ENCODE data around the gene CYP27B1.
A peak's percentile ranks its signal among the peaks of the same experiment; 100 is the strongest.

Gene CYP27B1

GRCh38 chr12:57759360-57759980 is 7.4 kb downstream of the CYP27B1 start:
- no peak overlapping the region for H4K5ac ChIP-seq (ENCODE audit: low read length)
- DNase-seq, result peak; percentile 59
- peaks cover 18% of the 10 kb centered on the region for H3K27me3 ChIP-seq (ENCODE audit: insufficient read depth, low read length, poor library complexity)
- H3K36me3 ChIP-seq (ENCODE audit: control insufficient read depth, insufficient read depth, low read length), result no peaks in the 10 kb centered on the region
- no peak overlapping the region for H2BK5ac ChIP-seq (ENCODE audit: low read length)
- H3K4ac ChIP-seq (ENCODE audit: low read depth, low read length), result no peak overlapping the region
- no peak overlapping the region for H4K8ac ChIP-seq (ENCODE audit: low read depth, low read length)
- no peak overlapping the region for H3K27ac ChIP-seq (ENCODE audit: low read depth, low read length)
- no peaks in the 10 kb centered on the region for H3K4me1 ChIP-seq (ENCODE audit: control insufficient read depth, low read depth, low read length)
- H3K23ac ChIP-seq (ENCODE audit: low read length), result no peak overlapping the region
- no peaks in the 10 kb centered on the region for H3K79me1 ChIP-seq (ENCODE audit: low read length)
- no peak overlapping the region for H3K9ac ChIP-seq (ENCODE audit: low read length)
- H2BK15ac ChIP-seq (replicated peaks; ENCODE audit: low read depth), result no peak overlapping the region
- H3K18ac ChIP-seq (ENCODE audit: low read length), result no peak overlapping the region
- no peak overlapping the region for H2AK5ac ChIP-seq (ENCODE audit: low read length)
- no peak overlapping the region for H3K4me3 ChIP-seq (ENCODE audit: low read length)
- no CpG with 5 or more reads among the region's 3 CpGs for WGBS (ENCODE audit: extremely low coverage, insufficient coverage, low lambda C conversion rate)
- no peak overlapping the region for H2BK120ac ChIP-seq (ENCODE audit: low read depth, low read length)
- no peak overlapping the region for H3K56ac ChIP-seq (ENCODE audit: low read length)
- H3K79me2 ChIP-seq (ENCODE audit: control insufficient read depth, insufficient read depth, low read length), result no peaks in the 10 kb centered on the region
- no peak overlapping the region for H3K4me2 ChIP-seq (ENCODE audit: low read length)

DNA sequence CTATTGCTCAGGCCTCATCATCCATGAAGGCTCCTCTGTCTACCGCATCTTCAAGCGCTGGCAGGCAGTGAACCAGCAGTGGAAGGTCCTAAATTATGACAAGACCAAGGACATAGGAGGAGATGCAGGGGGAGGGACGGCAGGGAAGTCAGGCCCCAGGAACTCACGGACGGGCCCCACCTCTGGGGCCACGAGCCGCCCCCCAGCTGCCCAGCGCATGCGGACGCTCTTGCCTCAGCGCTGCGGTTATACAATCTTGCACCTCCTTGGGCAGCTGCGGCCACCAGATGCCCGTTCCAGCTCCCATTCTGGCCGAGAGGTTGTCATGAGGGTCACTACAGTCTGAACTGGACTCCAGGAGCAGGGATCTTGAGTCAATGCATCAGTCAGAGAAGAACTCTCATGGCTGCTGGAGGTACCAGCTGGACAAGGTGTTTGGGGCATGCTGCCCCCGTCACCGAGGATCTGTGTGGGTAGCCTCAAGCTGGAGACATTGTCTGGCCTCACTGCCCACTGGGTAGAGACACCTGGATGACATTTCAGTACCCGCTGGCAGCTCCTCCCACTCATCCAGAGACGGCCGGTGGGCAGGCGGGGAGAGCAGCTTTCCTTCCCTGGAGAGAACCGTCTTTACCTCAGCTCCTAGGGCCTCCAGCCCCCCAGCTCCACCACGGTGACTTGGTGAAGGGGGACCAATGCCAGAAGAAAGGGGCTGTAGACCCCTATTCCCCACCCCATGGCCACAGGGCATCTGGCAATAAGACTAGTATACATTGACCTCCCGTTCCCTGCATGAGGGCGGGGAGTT is 8.1 kb downstream of the CYP27B1 start:
- no CpG with 5 or more reads among the region's 25 CpGs for WGBS (ENCODE audit: extremely low coverage, insufficient coverage, low lambda C conversion rate)
- Histone ChIP-seq H3K4me1 (ENCODE audit: control insufficient read depth, low read depth, low read length) (no peaks in the 10 kb centered on the region), H3K27me3 (ENCODE audit: insufficient read depth, low read length, poor library complexity) (peaks cover 18% of the 10 kb centered on the region), H3K18ac (ENCODE audit: low read length) (no peak overlapping the region), H2AK5ac (ENCODE audit: low read length) (no peak overlapping the region), H3K4me2 (ENCODE audit: low read length) (no peak overlapping the region), H3K56ac (ENCODE audit: low read length) (no peak overlapping the region), H2BK120ac (ENCODE audit: low read depth, low read length) (no peak overlapping the region), H3K27ac (ENCODE audit: low read depth, low read length) (no peak overlapping the region), H3K79me2 (ENCODE audit: control insufficient read depth, insufficient read depth, low read length) (no peaks in the 10 kb centered on the region), H2BK5ac (ENCODE audit: low read length) (no peak overlapping the region), H2BK15ac (replicated peaks; ENCODE audit: low read depth) (no peak overlapping the region), H3K9ac (ENCODE audit: low read length) (no peak overlapping the region), H3K36me3 (ENCODE audit: control insufficient read depth, insufficient read depth, low read length) (no peaks in the 10 kb centered on the region), H4K8ac (ENCODE audit: low read depth, low read length) (no peak overlapping the region), H3K4me3 (ENCODE audit: low read length) (no peak overlapping the region), H3K23ac (ENCODE audit: low read length) (no peak overlapping the region), H3K79me1 (ENCODE audit: low read length) (no peaks in the 10 kb centered on the region), H3K4ac (ENCODE audit: low read depth, low read length) (no peak overlapping the region), H4K5ac (ENCODE audit: low read length) (no peak overlapping the region)
- DNase-seq, result no peak

GRCh38 chr12:57757771-57758170 is 9.1 kb downstream of the CYP27B1 start:
- DNase-seq, result no peak
- no peak overlapping the region for H2AK5ac ChIP-seq (ENCODE audit: low read length)
- H3K4ac ChIP-seq (ENCODE audit: low read depth, low read length), result no peak overlapping the region
- no peaks in the 10 kb centered on the region for H3K36me3 ChIP-seq (ENCODE audit: control insufficient read depth, insufficient read depth, low read length)
- H3K23ac ChIP-seq (ENCODE audit: low read length), result no peak overlapping the region
- H3K9ac ChIP-seq (ENCODE audit: low read length), result no peak overlapping the region
- no peak overlapping the region for H3K27ac ChIP-seq (ENCODE audit: low read depth, low read length)
- no peak overlapping the region for H3K56ac ChIP-seq (ENCODE audit: low read length)
- H3K27me3 ChIP-seq (ENCODE audit: insufficient read depth, low read length, poor library complexity), result peaks cover 16% of the 10 kb centered on the region
- H2BK120ac ChIP-seq (ENCODE audit: low read depth, low read length), result no peak overlapping the region
- no peak overlapping the region for H3K4me2 ChIP-seq (ENCODE audit: low read length)
- WGBS (ENCODE audit: extremely low coverage, insufficient coverage, low lambda C conversion rate), result no CpG with 5 or more reads among the region's 4 CpGs
- H2BK15ac ChIP-seq (replicated peaks; ENCODE audit: low read depth), result no peak overlapping the region
- no peak overlapping the region for H3K18ac ChIP-seq (ENCODE audit: low read length)
- no peak overlapping the region for H4K8ac ChIP-seq (ENCODE audit: low read depth, low read length)
- no peaks in the 10 kb centered on the region for H3K79me1 ChIP-seq (ENCODE audit: low read length)
- no peaks in the 10 kb centered on the region for H3K79me2 ChIP-seq (ENCODE audit: control insufficient read depth, insufficient read depth, low read length)
- no peak overlapping the region for H3K4me3 ChIP-seq (ENCODE audit: low read length)
- H3K4me1 ChIP-seq (ENCODE audit: control insufficient read depth, low read depth, low read length), result peaks cover 2% of the 10 kb centered on the region
- no peak overlapping the region for H2BK5ac ChIP-seq (ENCODE audit: low read length)
- H4K5ac ChIP-seq (ENCODE audit: low read length), result no peak overlapping the region

- H3K56ac ChIP-seq (ENCODE audit: low read length), result no peak overlapping the region
- no peak overlapping the region for H4K5ac ChIP-seq (ENCODE audit: low read length)
- H2BK5ac ChIP-seq (ENCODE audit: low read length), result no peak overlapping the region
- no peak overlapping the region for H4K8ac ChIP-seq (ENCODE audit: low read depth, low read length)
- H3K9ac ChIP-seq (ENCODE audit: low read length), result no peak overlapping the region
- no peak overlapping the region for H3K27ac ChIP-seq (ENCODE audit: low read depth, low read length)
- no peaks in the 10 kb centered on the region for H3K36me3 ChIP-seq (ENCODE audit: control insufficient read depth, insufficient read depth, low read length)
- no peak overlapping the region for H2BK120ac ChIP-seq (ENCODE audit: low read depth, low read length)
- H3K4me3 ChIP-seq (ENCODE audit: low read length), result no peak overlapping the region
- no peak overlapping the region for H2AK5ac ChIP-seq (ENCODE audit: low read length)
- WGBS (ENCODE audit: extremely low coverage, insufficient coverage, low lambda C conversion rate), result no CpG with 5 or more reads among the region's 22 CpGs
- no peak overlapping the region for H3K4me2 ChIP-seq (ENCODE audit: low read length)
- peaks cover 4% of the 10 kb centered on the region for H3K4me1 ChIP-seq (ENCODE audit: control insufficient read depth, low read depth, low read length)
- H3K79me2 ChIP-seq (ENCODE audit: control insufficient read depth, insufficient read depth, low read length), result peaks cover 3% of the 10 kb centered on the region
- no peaks in the 10 kb centered on the region for H3K79me1 ChIP-seq (ENCODE audit: low read length)
- H2BK15ac ChIP-seq (replicated peaks; ENCODE audit: low read depth), result no peak overlapping the region
- no peak overlapping the region for H3K18ac ChIP-seq (ENCODE audit: low read length)
- DNase-seq, result peak; percentile 75
- no peak overlapping the region for H3K4ac ChIP-seq (ENCODE audit: low read depth, low read length)
- no peak overlapping the region for H3K23ac ChIP-seq (ENCODE audit: low read length)
- H3K27me3 ChIP-seq (ENCODE audit: insufficient read depth, low read length, poor library complexity), result peaks cover 16% of the 10 kb centered on the region
Observed at GRCh38 chr12:57756406-57757341, 10.2 kb downstream of the CYP27B1 start.

DNA sequence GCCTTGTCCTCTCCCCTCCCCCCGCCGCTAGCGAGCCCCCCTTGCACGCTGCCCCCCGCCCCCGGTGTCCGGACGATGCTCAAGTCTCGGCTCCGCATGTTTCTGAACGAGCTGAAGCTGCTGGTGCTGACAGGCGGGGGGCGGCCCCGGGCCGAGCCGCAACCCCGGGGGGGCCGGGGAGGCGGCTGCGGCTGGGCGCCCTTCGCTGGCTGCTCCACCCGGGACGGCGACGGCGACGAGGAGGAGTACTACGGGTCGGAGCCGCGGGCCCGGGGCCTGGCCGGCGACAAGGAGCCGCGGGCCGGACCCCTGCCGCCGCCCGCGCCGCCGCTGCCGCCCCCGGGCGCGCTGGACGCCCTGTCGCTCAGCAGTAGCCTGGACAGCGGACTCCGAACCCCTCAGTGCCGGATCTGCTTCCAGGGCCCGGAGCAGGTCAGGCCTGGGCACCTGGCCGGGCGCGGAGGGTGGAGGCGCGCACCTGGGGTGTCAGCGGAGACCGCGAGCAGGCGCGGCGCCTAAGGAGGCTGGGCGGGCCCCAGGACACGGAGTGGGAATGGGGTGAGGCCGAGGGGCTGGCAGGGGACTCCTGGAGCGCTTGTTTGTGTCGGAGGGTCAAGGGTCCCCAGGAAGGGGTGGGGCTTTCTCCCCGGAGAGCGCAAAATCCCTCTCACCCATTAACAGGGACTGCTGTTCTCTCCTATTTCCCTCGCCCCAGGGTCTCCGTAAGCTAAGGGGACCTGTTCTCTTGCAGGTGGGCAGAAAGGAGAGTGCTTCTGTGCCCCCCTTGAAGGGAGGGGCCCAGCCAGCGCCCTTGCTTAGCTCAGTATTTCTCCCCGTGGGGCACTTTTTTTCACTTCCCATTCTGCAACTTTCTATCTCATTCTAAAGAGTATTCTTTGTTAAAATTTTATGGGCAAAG is 11.2 kb downstream of the CYP27B1 start:
- no peak overlapping the region for H2BK120ac ChIP-seq (ENCODE audit: low read depth, low read length)
- no peaks in the 10 kb centered on the region for H3K36me3 ChIP-seq (ENCODE audit: control insufficient read depth, insufficient read depth, low read length)
- H3K56ac ChIP-seq (ENCODE audit: low read length), result peak overlapping the region; percentile 57
- WGBS (ENCODE audit: extremely low coverage, insufficient coverage, low lambda C conversion rate), result no CpG with 5 or more reads among the region's 76 CpGs
- no peak for DNase-seq
- peak overlapping the region; percentile 22 for H3K9ac ChIP-seq (ENCODE audit: low read length)
- H4K8ac ChIP-seq (ENCODE audit: low read depth, low read length), result no peak overlapping the region
- no peak overlapping the region for H2BK5ac ChIP-seq (ENCODE audit: low read length)
- H3K4me1 ChIP-seq (ENCODE audit: control insufficient read depth, low read depth, low read length), result peaks cover 7% of the 10 kb centered on the region
- H3K4ac ChIP-seq (ENCODE audit: low read depth, low read length), result no peak overlapping the region
- H3K27ac ChIP-seq (ENCODE audit: low read depth, low read length), result no peak overlapping the region
- H3K4me3 ChIP-seq (ENCODE audit: low read length), result no peak overlapping the region
- peaks cover 16% of the 10 kb centered on the region for H3K27me3 ChIP-seq (ENCODE audit: insufficient read depth, low read length, poor library complexity)
- H2BK15ac ChIP-seq (replicated peaks; ENCODE audit: low read depth), result no peak overlapping the region
- H3K23ac ChIP-seq (ENCODE audit: low read length), result no peak overlapping the region
- H3K18ac ChIP-seq (ENCODE audit: low read length), result peak overlapping the region; percentile 33
- H4K5ac ChIP-seq (ENCODE audit: low read length), result no peak overlapping the region
- peaks cover 13% of the 10 kb centered on the region for H3K79me2 ChIP-seq (ENCODE audit: control insufficient read depth, insufficient read depth, low read length)
- H2AK5ac ChIP-seq (ENCODE audit: low read length), result no peak overlapping the region
- H3K79me1 ChIP-seq (ENCODE audit: low read length), result peaks cover 5% of the 10 kb centered on the region
- peak overlapping the region; percentile 41 for H3K4me2 ChIP-seq (ENCODE audit: low read length)

Measured in mesendoderm (in vitro differentiated cells).